HPDE6-E6E7 (cell line): Measurements from ENCODE around the gene SYNDIG1L.

Experiments
- DNase-seq: peaks from one replicate; pipeline ENCODE4 v3.0.0; 2011; ENCODE audit warnings: missing footprints; ENCODE audit errors: extremely low spot score

The SYNDIG1L gene

GRCh38 chr14:74362361-74362915 lies 63.6 kb downstream of the SYNDIG1L start:
- DNase-seq, result peak; percentile 88

- DNase-seq, result no peak
Measured at GRCh38 chr14:74360163-74360562, 65.8 kb downstream of the SYNDIG1L start.

GRCh38 chr14:74358176-74358829 lies 67.7 kb downstream of the SYNDIG1L start:
- DNase-seq, result no peak

DNA sequence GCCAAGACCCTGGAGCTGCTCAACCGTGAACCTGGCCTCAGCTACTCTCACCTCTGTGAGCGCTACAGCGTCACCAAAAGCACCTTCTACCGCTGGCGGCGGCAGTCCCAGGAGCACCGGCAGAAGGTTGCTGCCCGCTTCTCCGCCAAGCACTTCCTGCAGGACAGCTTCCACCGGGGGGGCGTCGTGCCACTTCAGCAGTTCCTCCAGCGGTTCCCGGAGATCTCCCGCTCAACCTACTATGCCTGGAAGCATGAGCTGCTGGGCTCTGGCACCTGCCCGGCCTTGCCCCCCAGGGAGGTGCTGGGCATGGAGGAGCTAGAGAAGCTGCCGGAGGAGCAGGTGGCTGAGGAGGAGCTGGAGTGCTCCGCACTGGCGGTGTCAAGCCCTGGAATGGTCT lies 68.4 kb downstream of the SYNDIG1L start:
- DNase-seq, result no peak

DNA sequence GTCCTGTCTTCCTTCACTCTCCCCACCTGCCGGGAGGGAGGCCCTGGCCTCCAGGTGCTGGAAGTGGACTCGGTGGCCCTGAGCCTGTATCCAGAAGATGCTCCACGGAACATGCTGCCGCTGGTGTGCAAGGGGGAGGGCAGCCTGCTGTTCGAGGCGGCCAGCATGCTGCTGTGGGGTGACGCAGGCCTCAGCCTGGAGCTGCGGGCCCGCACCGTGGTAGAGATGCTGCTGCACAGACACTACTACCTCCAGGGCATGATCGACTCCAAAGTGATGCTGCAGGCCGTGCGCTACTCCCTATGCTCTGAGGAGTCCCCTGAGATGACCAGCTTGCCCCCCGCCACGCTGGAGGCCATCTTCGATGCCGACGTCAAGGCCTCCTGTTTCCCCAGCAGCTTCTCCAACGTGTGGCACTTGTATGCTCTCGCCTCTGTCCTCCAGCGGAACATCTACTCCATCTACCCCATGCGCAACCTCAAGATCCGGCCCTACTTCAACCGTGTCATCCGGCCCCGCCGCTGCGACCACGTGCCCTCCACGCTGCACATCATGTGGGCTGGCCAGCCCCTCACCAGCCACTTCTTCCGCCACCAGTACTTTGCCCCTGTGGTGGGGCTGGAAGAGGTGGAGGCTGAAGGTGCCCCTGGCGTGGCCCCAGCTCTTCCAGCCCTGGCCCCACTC lies 69.0 kb downstream of the SYNDIG1L start:
- DNase-seq, result no peak
